HPDE6-E6E7 (cell line): ENCODE data around the gene TP53.

Experiments used
- DNase-seq: peaks from one replicate; pipeline ENCODE4 v3.0.0; 2011; ENCODE audit warnings: missing footprints; ENCODE audit errors: extremely low spot score

TP53 gene

GRCh38 chr17:7687072-7687907 lies at the start of gene TP53:
TP53 (minus strand) TSS chr17:7687490; CDS start chr17:7676594, 10,896 bp downstream.
- peak; percentile 54 for DNase-seq

- no peak for DNase-seq
Observed at GRCh38 chr17:7732981-7733539, 45.8 kb upstream of the TP53 start.

DNA sequence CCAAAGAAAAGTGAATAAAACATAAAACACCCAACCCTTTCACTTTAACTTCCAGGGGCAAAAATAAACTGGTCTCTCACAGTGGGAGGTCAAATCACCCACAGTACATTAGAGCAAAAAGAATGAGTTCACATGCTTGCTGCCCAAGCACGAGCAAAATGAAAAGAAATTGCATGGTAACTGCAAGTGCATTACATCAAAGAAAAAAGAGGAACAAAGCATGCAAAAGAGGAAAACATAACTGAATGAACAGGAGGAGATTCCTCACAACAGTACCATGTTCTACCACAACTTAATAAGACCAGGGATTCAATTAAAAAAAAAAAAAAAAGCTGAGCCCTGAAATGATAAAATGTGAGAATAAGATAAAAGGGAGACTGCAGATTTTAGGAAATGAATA lies 42.5 kb upstream of the TP53 start:
- no peak for DNase-seq

DNA sequence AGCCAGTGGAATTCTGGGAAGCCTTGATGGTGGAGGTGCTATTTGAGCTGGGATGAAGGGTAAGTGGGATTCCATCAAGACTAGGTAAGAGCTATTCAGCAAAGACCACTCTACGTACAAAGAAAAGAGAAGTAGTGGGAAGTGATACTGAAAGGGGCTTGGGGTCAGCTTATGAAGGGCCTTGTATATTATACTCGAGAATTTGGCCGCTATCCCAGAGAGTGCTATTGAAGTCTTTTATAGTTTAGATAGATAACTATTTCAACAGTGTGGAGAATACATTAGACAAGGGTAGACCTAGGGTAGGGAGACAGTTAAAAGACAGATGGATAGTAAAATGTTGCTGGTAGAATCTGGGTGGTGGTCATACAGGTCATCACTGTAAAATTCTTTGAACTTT lies 40.6 kb upstream of the TP53 start:
- DNase-seq = no peak

- DNase-seq = no peak
Observed at GRCh38 chr17:7721612-7722011, 34.3 kb upstream of the TP53 start.

- DNase-seq = no peak
Observed at GRCh38 chr17:7720125-7720524, 32.8 kb upstream of the TP53 start.

GRCh38 chr17:7719661-7720060 lies 32.4 kb upstream of the TP53 start:
- no peak for DNase-seq

GRCh38 chr17:7717756-7718350 lies 30.6 kb upstream of the TP53 start:
- DNase-seq = no peak

DNA sequence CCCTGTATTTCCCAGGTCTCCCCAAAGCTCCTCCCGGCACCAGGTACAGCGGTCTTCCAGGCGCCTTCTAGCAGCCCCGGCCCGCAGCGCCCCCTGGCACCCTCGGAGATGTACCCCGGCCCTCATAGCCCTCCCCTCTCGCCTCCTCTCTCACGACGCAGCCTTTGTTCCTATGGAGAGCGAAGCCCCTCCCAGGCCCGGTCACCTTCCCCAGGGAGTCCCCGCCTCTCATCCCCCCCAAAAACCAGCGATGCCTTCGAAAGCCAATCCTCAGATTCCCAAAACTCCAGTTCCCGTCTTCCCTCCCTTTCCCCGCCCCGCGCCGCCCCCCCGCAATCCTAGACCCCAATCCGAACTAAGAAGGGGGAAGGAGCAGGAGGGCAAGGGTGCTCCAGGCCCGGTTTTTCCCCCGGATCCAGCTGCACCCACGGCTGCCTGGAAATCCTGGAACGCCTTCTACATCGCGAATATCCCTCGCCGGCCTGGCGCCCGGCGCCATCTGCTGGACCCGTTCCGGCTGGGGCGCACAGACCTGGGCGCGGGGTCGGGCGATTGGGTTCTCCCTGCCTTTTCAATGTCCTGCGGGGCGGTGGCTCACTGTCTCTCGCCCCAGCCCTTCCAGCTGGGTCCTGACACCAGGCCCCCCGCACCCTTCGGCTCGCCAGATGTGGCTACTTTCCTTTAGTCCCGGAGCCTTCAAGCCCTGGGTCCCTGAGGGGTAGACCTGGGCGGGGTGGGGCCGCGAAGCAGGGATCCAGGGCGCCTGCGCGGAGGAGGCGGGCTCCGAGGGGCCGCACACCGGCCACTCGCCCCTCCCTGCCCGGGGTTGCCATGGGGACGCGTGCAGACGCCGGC lies 29.8 kb upstream of the TP53 start, which contains the start of gene DNAH2:
Gene DNAH2, plus strand, starts transcription at position 844 of the 855 bp plus-strand sequence. CDS start 1,991 bp downstream, outside the sequence.
- DNase-seq = peak; percentile 57

DNA sequence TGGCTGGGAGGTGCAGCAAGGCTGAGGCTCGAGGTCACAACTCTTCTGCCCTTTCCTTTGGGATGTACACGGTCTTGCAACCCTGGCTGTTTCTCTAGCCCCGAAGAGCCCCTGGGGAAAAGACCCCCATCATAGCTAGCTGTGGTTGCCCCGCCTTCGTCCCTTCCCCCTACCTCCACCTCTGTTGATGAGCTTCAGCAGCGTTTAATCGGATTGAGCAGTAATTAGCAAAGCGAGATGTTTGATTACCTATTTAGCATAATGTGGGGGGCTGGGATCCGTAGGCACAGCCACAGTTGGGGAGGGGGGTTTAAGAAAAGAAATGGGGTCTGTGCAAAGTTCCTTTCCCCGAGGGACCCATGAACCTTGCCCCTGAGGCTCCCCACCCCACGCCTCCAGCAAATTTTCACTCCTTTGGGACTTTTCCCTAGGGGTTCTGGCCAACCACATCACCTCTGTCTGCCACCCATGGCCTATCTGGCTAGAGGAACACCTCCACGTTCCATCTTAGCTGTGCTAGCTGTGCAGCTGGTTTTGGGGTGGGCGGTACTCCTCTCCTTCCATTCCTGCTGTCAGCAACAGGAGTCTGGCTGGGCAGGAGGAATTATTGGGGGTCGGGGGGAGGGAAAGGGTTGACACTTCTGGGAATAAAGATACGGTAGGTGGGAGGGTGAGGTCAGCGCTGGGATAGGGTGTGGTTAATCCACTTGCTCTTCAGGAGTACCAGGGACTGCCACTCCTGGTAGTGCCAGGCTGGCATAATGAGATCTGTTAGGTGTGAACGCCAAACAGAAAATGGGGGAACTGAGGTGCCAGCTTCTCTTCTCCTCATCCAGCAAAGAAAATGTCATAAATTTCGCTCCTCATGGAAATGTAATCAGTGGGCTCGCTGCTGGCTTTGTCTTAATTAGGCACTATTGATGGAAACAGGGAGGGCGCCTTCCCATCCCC lies 28.9 kb upstream of the TP53 start:
- DNase-seq = no peak

- DNase-seq = no peak
Observed at GRCh38 chr17:7714721-7715594, 27.7 kb upstream of the TP53 start.

DNA sequence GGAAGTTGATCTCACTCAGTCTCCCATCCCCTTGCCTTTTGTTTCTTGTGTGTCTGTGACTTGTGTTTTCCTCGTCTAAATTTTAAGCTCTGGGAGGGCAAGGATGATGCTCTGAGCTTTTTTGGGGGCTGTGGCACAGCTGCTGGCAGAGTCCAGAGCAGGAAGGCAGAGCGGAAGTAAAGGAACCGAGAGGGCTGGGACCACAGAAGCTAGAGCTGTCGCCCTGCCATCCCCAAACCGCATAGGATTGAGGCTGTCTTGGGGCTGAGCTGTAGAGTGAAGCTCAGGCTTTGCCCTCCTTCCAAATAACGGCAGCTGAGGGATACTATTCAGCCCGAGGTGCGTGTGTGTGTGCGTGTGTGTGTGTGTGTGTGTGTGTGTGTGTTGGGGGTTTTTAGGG lies 26.5 kb upstream of the TP53 start:
- no peak for DNase-seq

DNA sequence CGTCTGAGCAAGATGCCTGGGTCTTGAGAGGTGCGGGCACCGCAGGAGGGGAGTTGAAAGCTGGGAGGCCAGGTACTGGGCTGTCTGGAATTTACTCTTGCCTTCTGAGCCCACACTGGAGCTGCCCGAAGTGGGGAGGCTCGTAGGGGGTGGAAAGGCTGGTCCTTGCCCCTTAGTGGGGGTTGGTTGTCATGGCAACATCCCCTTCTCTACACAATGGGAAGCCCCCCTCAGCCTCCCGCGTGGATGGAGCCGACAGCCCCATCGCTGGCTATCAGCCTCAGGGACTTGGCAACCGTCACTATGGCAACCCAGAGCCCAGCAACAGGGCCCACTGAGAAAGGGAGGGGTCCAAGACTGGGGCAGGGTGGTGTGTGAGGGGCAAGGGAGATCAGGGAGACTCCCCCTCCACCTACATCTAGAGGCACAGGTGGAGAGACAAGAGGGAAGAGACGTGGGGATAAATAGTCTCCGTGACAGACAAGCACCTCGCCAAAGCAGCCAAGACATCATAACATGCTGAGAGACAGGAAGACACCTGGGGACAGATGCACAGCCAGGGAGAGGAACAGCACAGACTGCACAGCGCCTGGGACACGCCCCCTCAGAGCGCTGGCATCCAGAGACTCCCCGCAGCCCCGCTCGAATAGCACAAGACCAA lies 25.0 kb upstream of the TP53 start:
- no peak for DNase-seq

DNA sequence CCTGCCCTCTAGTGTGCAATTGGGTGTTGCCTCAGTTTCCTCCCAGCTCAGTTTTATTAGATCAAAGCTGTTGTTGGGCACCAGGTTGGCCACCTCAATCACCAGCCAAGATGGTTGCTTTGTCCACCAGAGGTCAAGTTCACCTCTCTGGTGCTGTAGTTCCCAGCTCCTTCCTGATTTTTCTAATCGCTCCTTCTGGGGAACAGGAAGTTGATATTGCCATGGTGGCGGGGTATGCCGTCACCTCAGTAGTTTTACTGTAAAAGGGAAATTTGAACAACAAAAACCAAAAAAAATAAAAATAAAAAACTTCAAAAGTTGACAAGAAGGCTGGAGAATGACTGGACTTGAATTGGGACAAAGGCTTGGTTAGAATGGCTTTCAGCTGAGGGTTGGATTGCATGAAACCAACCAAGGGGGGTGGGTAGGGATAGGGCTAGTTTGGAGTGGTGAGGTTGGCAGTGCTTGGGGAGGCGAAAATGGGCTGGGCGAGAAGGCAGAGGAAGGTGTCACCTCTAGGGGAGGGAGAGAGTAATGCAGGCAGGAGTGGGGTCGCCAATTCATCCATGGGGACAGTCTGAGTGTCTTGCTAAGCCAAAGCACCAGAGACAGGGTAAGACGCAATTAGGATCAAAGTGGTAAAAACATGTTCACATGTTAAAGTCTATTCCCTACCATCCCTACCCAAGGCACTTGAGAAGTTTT lies 23.9 kb upstream of the TP53 start:
- no peak for DNase-seq

GRCh38 chr17:7710301-7710700 lies 23.0 kb upstream of the TP53 start:
- DNase-seq = no peak

DNA sequence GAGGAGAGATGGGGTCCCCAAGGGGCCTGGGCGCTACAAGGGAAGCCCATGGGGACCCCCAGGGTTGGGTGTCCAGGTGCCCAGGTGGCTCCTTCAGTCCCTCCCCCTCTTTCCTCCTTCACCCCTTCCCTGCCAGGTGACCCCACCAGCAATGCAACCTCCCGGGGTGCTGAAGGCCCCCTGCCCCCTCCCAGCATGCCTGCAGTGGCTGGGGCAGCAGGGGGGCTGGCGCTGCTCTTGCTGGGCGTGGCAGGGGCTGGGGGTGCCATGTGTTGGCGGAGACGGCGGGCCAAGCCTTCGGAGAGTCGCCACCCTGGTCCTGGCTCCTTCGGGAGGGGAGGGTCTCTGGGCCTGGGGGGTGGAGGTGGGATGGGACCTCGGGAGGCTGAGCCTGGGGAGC lies 21.7 kb upstream of the TP53 start:
- no peak for DNase-seq

DNA sequence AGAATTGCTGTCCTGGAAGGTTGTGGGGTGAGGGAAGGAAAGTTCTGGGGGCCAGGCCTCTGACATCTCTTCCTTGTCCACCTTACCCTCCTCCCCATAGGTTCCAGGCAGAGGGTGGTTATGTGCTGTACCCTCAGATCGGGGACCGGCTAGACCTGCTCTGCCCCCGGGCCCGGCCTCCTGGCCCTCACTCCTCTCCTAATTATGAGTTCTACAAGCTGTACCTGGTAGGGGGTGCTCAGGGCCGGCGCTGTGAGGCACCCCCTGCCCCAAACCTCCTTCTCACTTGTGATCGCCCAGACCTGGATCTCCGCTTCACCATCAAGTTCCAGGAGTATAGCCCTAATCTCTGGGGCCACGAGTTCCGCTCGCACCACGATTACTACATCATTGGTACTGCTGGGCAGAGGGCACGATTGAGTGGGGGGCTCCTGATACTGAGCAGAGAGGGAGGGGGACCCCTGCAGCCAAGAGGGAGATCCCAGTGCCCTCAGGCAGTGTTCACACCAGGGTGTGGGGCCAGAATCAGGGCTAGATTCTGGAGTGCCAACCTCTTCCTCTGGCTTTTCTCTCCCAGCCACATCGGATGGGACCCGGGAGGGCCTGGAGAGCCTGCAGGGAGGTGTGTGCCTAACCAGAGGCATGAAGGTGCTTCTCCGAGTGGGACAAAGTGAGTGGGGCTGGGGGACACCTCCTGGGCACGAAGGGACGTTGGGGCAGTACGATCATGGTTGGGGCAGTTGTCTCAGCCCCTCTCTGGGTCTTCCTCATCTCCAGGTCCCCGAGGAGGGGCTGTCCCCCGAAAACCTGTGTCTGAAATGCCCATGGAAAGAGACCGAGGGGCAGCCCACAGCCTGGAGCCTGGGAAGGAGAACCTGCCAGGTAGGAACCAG lies 20.8 kb upstream of the TP53 start:
- no peak for DNase-seq

DNA sequence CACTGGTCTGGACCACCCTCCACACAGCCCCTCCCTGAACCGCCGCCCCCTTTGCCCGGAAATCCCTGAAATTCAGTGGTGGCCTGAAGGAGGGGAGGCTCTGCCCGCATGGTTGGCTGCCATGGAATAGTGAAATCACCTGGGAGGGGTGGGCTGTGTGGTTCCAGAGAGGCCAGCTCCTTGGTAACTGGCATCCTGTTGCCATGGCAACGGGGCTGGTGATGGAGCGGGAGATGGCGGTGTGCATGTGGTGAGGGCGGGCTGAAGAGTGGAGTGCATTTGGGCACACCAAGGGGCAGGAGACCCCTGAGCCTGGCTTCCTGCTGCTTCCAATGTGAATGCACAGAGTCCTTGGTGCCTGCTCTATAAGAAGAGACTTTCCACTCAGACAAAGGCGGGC lies 20.2 kb upstream of the TP53 start:
- DNase-seq = no peak
